NAMALWA (cell line): ENCODE data around the gene MLC1.

Source experiments
- DNase-seq: peaks from one replicate; pipeline ENCODE4 v3.0.0-alpha.2; 2015; ENCODE audit warnings: low spot score

The MLC1 gene

GRCh38 chr22:50016308-50016987 lies 68.8 kb downstream of the MLC1 start:
- no peak for DNase-seq

- DNase-seq = no peak
Observed at GRCh38 chr22:50015451-50016307, 69.5 kb downstream of the MLC1 start.

- no peak for DNase-seq
Observed at GRCh38 chr22:50014655-50015401, 70.4 kb downstream of the MLC1 start.

GRCh38 chr22:50014053-50014501 lies 71.1 kb downstream of the MLC1 start:
- no peak for DNase-seq

GRCh38 chr22:50012211-50013181 lies 72.7 kb downstream of the MLC1 start, which contains the start of gene IL17REL:
IL17REL (minus strand) TSS chr22:50012765; CDS start chr22:50012646, 119 bp downstream.
- DNase-seq = no peak

GRCh38 chr22:50011447-50012210 lies 73.6 kb downstream of the MLC1 start:
- DNase-seq = no peak

- no peak for DNase-seq
Observed at GRCh38 chr22:50010676-50011446, 74.4 kb downstream of the MLC1 start.

GRCh38 chr22:50009765-50010675 lies 75.2 kb downstream of the MLC1 start:
- DNase-seq = no peak
